HG03045 (cell line): ENCODE measurements around the gene MLC1.
"Not testable (repeated sequence)": the region's sequence is repeated elsewhere in the genome, so short reads cannot be mapped to it uniquely, and the experiment has no call there.

ENCODE experiments used
- ATAC-seq: cut with Tn5 transposase; IDR thresholded peaks from one replicate; pipeline ENCODE4 v1.9.1; 2021; ENCODE audit warnings: mild to moderate bottlenecking, moderate library complexity; ENCODE audit not compliant: unreplicated experiment

Gene MLC1

DNA sequence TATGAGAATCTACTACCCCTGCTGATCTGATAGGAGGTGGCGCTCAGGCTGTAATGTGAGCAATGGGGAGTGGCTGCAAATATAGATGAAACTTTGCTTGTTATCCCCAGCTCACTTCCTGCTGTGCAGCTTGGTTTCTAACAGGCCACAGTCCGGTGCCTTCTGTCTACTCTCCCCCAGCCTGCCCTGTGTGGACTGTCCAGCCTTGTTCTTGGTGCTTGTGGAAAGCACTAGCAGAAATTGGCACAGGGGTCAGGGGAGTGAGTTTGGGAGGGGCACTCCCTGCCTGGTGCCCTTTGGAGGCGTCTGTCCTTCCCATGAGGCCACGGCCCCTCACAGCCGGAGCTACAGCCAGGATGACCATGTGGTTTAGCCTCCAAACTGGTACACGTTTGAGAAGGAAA is 18.9 kb upstream of the MLC1 start:
- ATAC-seq = no peak

DNA sequence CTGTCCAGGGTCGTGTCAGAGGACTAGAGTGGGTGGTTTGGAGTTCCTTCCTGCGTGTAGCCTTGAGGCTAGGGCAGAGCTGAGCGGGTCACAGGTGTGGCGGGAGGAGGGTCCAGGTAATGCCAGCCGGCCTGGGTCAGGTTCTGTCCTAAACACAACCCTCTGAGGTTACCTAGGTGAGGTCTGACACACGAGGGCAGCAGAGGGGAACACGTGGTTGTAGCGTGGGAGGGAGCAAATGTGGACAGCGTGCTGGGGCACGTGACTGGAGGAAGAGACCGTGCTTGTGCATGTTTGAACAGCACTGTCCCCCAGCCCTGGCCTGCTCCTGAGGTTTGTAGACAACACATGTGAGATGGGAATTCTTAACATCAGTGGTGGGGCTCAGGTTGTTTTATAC is 17.7 kb upstream of the MLC1 start:
- ATAC-seq = no peak

- no peak for ATAC-seq
Measured at GRCh38 chr22:50101870-50102565, 16.8 kb upstream of the MLC1 start.

DNA sequence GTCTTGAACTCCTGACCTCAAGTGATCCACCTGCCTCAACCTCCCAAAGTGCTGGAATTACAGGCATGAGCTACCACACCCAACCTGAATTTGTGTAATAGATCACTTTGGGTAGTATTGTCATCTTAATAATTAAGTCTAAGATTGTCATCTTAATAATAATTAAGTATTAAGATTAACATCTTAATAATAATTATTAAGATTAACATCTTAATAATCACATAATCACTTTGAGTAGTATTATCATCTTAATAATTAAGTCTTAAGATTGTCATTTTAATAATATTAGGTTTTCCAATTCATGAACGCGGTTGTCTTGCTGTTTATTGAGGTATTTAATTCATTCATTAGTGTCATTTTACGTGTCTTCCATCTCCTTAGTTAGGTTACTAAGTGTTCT is 12.8 kb upstream of the MLC1 start:
- ATAC-seq = no peak

GRCh38 chr22:50092342-50092741 is 7.1 kb upstream of the MLC1 start:
- no peak for ATAC-seq

GRCh38 chr22:50091092-50091768 is 6.0 kb upstream of the MLC1 start:
- ATAC-seq = no peak

- ATAC-seq = no peak
Measured at GRCh38 chr22:50090412-50090714, 5.1 kb upstream of the MLC1 start.

- ATAC-seq = no peak
Measured at GRCh38 chr22:50089682-50090411, 4.6 kb upstream of the MLC1 start, which contains the start of gene MOV10L1. MOV10L1 (plus strand) TSS chr22:50090006; CDS start chr22:50090089, 83 bp downstream.

DNA sequence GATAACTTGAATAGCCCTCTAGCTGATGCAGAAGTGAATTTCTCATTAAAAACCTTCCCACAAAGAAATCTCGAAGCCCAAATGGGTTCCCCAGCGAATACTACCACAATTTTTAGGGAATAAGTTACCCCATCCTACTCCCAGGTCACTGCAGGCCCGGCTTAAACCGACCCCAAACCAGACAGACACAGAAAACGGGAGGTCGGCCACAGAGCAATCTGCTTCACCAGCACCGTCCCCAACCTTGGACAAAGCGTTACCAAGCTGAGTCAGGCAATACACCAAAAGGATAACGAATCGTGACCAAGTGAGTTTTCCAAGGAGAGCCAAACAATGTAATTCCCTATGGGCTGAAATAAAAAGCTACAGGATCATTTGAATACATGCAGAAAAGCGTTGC is 4.0 kb upstream of the MLC1 start:
- no peak for ATAC-seq

DNA sequence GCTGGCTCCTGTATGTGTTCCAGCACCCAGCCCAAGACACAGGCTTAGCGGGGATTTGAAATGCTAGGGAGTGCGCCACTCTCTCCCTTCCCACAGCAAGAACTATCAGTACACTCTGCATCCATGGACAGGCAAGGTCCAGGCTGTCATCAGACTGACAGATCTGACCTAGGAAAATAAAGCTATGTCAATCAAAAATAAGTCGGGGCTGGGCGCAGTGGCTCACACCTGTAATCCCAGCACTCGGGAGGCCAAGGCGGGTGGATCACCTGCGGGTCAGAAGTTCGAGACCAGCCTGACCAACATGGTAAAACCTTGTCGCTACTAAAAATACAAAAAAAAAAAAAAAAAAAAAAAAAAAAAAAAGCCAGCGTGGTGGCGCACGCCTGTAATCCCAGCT is 2.9 kb upstream of the MLC1 start:
- no peak for ATAC-seq

GRCh38 chr22:50087646-50088045 is 2.4 kb upstream of the MLC1 start:
- no peak for ATAC-seq

- not testable (repeated sequence) for ATAC-seq
Measured at GRCh38 chr22:50086975-50087374, 1.7 kb upstream of the MLC1 start.

DNA sequence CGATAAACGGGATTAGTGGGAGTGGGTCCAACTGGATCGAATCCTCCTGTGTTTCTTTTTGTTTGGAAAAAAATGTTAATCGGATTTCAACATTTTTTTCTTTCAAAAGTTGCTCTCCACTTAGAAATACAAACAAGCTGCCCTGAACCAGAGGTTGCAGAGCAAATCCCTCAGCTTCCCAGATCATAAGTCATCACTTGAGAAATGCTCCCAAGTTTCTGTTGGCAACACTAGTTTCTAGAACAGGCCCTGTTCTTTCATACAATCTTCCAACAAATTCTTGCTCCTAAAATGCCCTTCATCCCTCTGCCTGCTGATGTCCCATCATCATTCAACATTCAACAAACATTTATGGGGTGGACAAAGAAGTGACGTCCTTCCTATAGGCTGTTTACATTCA is 1.3 kb upstream of the MLC1 start:
- ATAC-seq = no peak

- ATAC-seq = no peak
Measured at GRCh38 chr22:50084614-50085021, 608 bp downstream of the MLC1 start.

- ATAC-seq = no peak
Measured at GRCh38 chr22:50084080-50084477, 1.1 kb downstream of the MLC1 start.

DNA sequence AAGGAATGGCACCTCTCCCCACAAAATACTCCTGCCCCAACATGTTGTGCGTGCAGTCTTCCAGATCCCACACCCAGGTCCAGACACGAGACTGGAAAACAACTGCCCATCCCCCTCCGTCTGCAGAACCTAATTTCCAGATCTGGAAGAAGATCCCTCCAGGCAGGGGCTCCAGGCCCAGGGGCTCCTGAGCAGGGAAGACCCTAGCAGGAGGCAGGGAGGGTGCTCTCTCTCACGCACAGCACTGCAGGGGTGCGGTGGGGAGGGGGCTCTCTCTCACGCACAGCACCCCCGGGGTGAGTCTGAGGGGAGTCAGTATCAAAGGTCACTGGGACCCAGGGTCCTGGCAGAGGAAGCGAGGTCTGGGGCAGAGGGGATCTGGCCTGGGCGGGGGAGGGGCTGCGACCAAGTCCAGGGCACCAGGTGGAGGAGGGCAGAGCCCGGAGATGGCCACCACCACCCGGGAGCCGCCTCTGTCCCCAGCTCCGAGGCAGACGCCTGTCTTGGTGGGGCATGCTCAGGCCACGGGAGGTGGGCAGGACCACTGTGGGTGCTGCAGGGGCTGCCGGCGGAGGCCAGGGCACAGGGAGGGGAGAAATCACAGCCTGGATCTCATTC is 1.7 kb downstream of the MLC1 start:
- no peak for ATAC-seq

GRCh38 chr22:50082961-50083461 is 2.2 kb downstream of the MLC1 start:
- ATAC-seq = no peak

DNA sequence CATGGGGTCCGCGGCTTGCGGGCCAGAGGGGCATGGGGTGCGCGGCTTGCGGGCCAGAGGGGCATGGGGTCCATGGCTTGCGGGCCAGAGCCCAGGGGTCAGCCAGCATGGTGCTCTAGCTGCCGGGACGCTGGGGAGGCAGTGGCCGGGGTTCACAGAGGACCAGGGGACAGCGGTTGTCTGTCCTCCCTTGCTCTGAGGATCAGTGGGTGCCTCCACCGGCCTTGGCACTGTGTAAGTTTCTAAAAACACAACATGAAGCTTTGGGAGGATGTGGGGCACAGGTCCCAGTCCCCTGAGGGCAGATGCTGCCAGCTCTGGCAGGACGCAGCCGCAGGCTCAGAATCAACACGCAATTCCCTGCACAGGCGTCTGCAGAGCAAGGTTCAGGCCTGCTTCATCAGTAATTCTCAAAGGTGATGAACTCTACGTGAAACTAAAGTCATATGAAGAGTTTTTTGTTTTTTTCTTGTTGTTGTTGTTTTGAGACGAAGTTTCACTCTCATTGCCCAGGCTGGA is 3.0 kb downstream of the MLC1 start:
- no peak for ATAC-seq

DNA sequence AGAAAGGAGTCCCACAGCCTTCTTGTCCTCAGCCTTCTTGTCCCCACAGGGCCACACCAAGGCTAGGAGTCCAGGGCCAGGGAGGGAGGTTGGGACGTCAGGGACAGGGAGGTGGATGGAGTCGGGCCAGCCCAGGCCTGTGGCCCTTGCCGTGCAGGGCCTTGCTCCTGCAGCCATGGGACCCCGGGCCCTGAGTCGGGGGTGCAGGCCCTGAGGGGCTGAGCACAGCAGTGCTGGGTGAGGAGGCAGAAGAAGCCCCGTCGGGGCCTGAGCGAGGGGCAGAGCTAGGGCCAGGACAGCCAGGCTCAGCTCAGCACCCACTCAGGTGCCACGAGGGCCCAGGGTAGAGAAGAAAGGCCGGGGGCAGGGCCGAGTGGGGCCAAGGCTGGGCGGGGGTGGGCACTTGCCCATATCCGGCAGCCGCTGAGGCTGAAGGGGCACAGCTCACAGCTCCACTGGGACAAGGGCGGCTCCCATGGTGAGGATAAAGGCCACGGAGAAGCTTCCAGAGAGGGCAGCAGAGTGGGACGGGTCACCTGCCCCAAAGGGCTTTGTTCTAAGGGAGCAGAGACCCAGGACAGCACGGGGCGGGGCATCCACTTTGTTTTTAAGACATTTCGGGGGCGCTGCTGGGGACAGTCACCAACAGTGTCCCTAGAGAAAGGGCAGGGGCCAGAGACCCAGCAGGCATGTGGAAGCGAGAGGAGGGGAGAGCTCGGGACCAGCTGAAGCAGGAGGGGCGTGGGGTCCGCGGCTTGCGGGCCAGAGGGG is 3.6 kb downstream of the MLC1 start:
- no peak for ATAC-seq

DNA sequence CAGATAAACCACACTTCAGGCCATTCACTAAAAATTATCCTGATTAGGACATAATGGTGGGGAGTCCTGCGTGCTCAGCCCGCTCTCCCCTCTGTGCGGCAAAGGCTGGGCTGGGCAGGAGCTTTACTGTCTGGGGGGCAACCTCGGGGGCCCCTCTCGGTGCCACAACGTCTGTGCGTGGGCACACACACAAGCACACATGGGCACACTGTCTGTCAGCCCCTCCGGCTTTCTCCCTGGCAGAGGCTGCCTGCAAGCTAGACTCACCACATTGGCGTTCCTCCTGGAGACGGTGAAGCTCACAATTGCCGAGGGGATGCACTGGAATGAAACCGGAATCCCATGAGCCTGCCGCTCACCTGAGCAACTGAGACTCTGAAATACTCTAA is 5.2 kb downstream of the MLC1 start:
- ATAC-seq = no peak

GRCh38 chr22:50078761-50079160 is 6.5 kb downstream of the MLC1 start:
- no peak for ATAC-seq
